K562 (cell line): ENCODE data around the gene ELP5. TPM values are rescaled to one million over a fixed set of nuclear protein-coding genes. Genes with fewer than 3 reads are reported as not detected.
A peak's percentile ranks its signal among the peaks of the same experiment; 100 is the strongest.

Experiments
- BMI1 ChIP-seq: fragments of 150-350 bp; IDR thresholded peaks from 2 replicates; pipeline ENCODE4 v1.6.1; 2014; ENCODE audit warnings: low read length
- COPS2 ChIP-seq: fragments of 450-650 bp; conservative IDR thresholded peaks from 2 replicates; pipeline ENCODE4 v1.6.1; 2016; ENCODE audit warnings: mild to moderate bottlenecking, moderate library complexity
- IRF9 ChIP-seq: fragments of 450-650 bp; IDR thresholded peaks from 2 replicates; pipeline ENCODE4 v1.6.1; 2016; ENCODE audit warnings: missing biosample characterization, missing genetic modification characterization
- KAT2B ChIP-seq: IDR thresholded peaks from one replicate; pipeline ENCODE4 v1.6.1; 2012; ENCODE audit warnings: low read depth, mild to moderate bottlenecking, control low read depth, inconsistent platforms, low read length, moderate library complexity
- KDM4B ChIP-seq, 2 experiments: fragments of 450-650 bp in 1 of 2; sonication (generic) in 1 of 2; IDR thresholded peaks; 2 replicates each; pipeline ENCODE4 v1.6.1; 2016 to 2017; ENCODE audit warnings: borderline replicate concordance in 2 of 2, antibody characterized with exemption in 1 of 2, low read depth in 1 of 2, mild to moderate bottlenecking in 1 of 2
- MBD2 ChIP-seq: sonication (generic); IDR thresholded peaks from 2 replicates; pipeline ENCODE4 v1.6.1; 2016; ENCODE audit warnings: low read depth, borderline replicate concordance
- MCM3 ChIP-seq: fragments of 450-650 bp; IDR thresholded peaks from 2 replicates; pipeline ENCODE4 v1.6.1; 2016
- MCM5 ChIP-seq: fragments of 450-650 bp; IDR thresholded peaks from 2 replicates; pipeline ENCODE4 v1.6.1; 2016; ENCODE audit warnings: low read depth
- NFRKB ChIP-seq: fragments of 450-650 bp; IDR thresholded peaks from 2 replicates; pipeline ENCODE4 v1.6.1; 2016; ENCODE audit warnings: low read depth
- SMAD3 ChIP-seq: fragments of 450-650 bp; formaldehyde crosslinking; conservative IDR thresholded peaks from 2 replicates; pipeline ENCODE4 v1.4.0; 2020; ENCODE audit warnings: mild to moderate bottlenecking
- SUPT5H ChIP-seq: fragments of 450-650 bp; IDR thresholded peaks from 2 replicates; pipeline ENCODE4 v1.6.1; 2016
- ZBTB9 ChIP-seq: fragments of 450-650 bp; formaldehyde crosslinking; IDR thresholded peaks from 2 replicates; pipeline ENCODE4 v1.4.0; 2020; ENCODE audit warnings: mild to moderate bottlenecking, moderate library complexity
- ZNF740 ChIP-seq, 3 experiments: fragments of 200-800 bp in 1 of 3; sonication (Bioruptor generic) in 1 of 3; sonication (generic) in 1 of 3; formaldehyde crosslinking in 1 of 3; IDR thresholded peaks; 2 replicates each; pipeline versions ENCODE4 v1.6.1 to v1.8.0; 2016 to 2022; ENCODE audit warnings: mild to moderate bottlenecking in 2 of 3, missing compliant biosample characterization in 2 of 3, missing genetic modification characterization in 2 of 3, missing genetic modification reagents in 1 of 3
- ZSCAN29 ChIP-seq: fragments of 450-650 bp; IDR thresholded peaks from 2 replicates; pipeline ENCODE4 v1.6.1; 2017
- polyA plus RNA-seq, 8 experiments: library from polyadenylated mRNA; depleted of rRNA in 4 of 8; stranded (reverse) in 5 of 8; unstranded in 3 of 8; fragments of >200 nt; fragmentation: Nextera tagmentation in 2 of 8; fragmentation: Illumina TruSeq in 1 of 8; extraction: Ambion mirVana in 2 of 8; extraction: Trizol in 1 of 8; gene quantifications; 2 replicates each; pipeline versions ENCODE4 v1.2.1 to v1.2.3, GENCODE V29; 2011 to 2014; ENCODE audit warnings: inconsistent platforms in 1 of 8, missing spikeins in 1 of 8
- total RNA-seq, 7 experiments: library from RNA; depleted of rRNA in 6 of 7; stranded (reverse); fragments of >200 nt in 6 of 7; fragmentation: Illumina TruSeq in 2 of 7; extraction: Trizol in 2 of 7; gene quantifications; 2 replicates each; pipeline versions ENCODE4 v1.2.1 to v1.2.3, GENCODE V29; 2011 to 2021; ENCODE audit warnings: low replicate concordance in 1 of 7
- TF ChIP-seq, protein P1 (sequence below): fragments of 250-450 bp; sonication (Bioruptor Pico); IDR thresholded peaks from 2 replicates; pipeline ENCODE4 v1.5.0; 2021; ENCODE audit warnings: mild to moderate bottlenecking, borderline replicate concordance
- TF ChIP-seq, protein P2 (sequence below): sonication (generic); formaldehyde crosslinking; IDR thresholded peaks from 2 replicates; pipeline ENCODE4 v1.8.0; 2023; ENCODE audit warnings: mild to moderate bottlenecking, missing genetic modification reagents

The ELP5 gene
- total and polyA plus RNA-seq, 9 of the 15 experiments (the other 6 are each of a cell fraction or from before 2014, with no cell fraction given), result 25.7 to 77.9 (median 52.9) TPM

DNA sequence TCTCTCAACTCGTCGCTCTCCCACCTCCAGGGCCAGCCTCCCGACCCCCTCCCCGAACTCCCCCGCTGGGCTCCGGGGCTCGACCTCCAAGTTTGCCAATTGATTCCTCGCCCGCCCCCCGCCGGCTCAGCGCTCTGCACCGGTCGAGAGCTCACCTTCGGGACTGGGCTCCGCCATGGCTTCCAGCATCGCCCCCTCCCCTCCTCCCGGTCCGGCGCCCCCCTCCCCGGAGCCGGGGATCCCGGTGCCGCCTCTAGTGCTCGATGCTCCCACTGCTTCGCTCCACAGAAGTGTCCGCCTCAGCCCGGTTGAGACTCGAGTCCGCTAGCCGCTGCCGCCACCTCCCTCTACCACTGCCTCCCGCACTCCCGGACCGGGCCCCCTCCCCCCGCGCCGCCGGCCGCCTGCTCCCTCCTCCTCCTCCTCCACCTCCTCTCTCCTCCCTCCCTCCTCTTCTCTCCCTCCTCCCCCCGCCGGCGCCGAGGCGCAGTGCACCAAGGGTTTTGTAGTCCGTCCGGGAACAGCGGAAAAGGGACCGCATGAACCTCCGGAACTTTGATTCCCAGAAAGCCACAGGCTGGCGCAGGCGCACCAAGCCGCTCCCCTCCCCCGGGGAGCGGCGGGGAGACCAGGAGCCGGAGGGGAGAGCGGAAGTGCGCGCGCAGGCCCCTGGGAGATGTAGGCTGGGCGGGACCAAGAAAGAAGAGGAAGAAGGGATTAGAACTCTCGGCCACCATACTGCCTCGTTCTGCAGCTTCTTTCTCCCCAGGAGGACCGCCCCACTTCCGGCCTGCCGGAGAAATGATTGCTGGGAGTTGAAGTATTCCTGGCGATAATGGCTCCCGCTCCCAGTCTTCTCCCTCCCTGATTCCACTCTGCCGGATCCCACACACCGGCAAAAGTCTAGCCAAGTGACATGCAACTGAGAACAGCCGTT lies 12.7 kb upstream of the ELP5 start, which contains the start of gene PHF23 (continued):
- TF ChIP-seq, protein P1, sequence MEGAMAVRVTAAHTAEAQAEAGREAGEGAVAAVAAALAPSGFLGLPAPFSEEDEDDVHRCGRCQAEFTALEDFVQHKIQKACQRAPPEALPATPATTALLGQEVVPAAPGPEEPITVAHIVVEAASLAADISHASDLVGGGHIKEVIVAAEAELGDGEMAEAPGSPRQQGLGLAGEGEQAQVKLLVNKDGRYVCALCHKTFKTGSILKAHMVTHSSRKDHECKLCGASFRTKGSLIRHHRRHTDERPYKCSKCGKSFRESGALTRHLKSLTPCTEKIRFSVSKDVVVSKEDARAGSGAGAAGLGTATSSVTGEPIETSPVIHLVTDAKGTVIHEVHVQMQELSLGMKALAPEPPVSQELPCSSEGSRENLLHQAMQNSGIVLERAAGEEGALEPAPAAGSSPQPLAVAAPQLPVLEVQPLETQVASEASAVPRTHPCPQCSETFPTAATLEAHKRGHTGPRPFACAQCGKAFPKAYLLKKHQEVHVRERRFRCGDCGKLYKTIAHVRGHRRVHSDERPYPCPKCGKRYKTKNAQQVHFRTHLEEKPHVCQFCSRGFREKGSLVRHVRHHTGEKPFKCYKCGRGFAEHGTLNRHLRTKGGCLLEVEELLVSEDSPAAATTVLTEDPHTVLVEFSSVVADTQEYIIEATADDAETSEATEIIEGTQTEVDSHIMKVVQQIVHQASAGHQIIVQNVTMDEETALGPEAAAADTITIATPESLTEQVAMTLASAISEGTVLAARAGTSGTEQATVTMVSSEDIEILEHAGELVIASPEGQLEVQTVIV, result no peak
- no peak for TF ChIP-seq COPS2
- TF ChIP-seq BMI1, result no peak
- no peak for TF ChIP-seq MCM3
- TF ChIP-seq KDM4B (IDR thresholded peaks at IDR 0.05; ENCODE audit: borderline replicate concordance in 2 of 2, low read depth in 1 of 2), result peak in 1 of 2 experiments; percentile 93; a peak in 2 of 4 replicates
- no peak for TF ChIP-seq ZNF740 (CRISPR knock-in tag; IDR thresholded peaks at IDR 0.05)
- TF ChIP-seq ZNF740 (tag; IDR thresholded peaks at IDR 0.05), result no peak
- TF ChIP-seq, protein P2, sequence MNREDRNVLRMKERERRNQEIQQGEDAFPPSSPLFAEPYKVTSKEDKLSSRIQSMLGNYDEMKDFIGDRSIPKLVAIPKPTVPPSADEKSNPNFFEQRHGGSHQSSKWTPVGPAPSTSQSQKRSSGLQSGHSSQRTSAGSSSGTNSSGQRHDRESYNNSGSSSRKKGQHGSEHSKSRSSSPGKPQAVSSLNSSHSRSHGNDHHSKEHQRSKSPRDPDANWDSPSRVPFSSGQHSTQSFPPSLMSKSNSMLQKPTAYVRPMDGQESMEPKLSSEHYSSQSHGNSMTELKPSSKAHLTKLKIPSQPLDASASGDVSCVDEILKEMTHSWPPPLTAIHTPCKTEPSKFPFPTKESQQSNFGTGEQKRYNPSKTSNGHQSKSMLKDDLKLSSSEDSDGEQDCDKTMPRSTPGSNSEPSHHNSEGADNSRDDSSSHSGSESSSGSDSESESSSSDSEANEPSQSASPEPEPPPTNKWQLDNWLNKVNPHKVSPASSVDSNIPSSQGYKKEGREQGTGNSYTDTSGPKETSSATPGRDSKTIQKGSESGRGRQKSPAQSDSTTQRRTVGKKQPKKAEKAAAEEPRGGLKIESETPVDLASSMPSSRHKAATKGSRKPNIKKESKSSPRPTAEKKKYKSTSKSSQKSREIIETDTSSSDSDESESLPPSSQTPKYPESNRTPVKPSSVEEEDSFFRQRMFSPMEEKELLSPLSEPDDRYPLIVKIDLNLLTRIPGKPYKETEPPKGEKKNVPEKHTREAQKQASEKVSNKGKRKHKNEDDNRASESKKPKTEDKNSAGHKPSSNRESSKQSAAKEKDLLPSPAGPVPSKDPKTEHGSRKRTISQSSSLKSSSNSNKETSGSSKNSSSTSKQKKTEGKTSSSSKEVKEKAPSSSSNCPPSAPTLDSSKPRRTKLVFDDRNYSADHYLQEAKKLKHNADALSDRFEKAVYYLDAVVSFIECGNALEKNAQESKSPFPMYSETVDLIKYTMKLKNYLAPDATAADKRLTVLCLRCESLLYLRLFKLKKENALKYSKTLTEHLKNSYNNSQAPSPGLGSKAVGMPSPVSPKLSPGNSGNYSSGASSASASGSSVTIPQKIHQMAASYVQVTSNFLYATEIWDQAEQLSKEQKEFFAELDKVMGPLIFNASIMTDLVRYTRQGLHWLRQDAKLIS (CRISPR knock-in tag), result peak; percentile 25; the same call in 1 of the 2 replicates
- TF ChIP-seq NFRKB, result peak; percentile 38; the same call in 1 of the 2 replicates
- no peak for TF ChIP-seq MBD2
- TF ChIP-seq SUPT5H, result peak; percentile 70
- no peak for TF ChIP-seq KAT2B
- no peak for TF ChIP-seq ZSCAN29
- TF ChIP-seq IRF9 (tag), result no peak
- no peak for TF ChIP-seq MCM5
- no peak for TF ChIP-seq ZBTB9
- TF ChIP-seq SMAD3 (CRISPR knock-in tag), result 0 out of 2 replicates have a peak, but pooled peaks have one; percentile 10
